Stimulated activated CD4-positive, alpha-beta T cell treated with anti-CD3 and anti-CD28 coated beads, Interleukin-1b, Interleukin-23, amount 100 ng/mL, for 1 hour (primary cell): ENCODE data around the gene HRG.

ENCODE experiments used
- DNase-seq, 2 donors: peaks; one replicate each; pipeline ENCODE4 v3.0.0-alpha.2; 2020; ENCODE audit warnings: low read depth in 2 of 2

HRG gene

GRCh38 chr3:186637686-186638085 is 28.1 kb upstream of the HRG start:
- DNase-seq, result no peak

- no peak for DNase-seq
These were observed 27.6 kb upstream of the HRG start for GRCh38 chr3:186638259-186638658.

- DNase-seq, result no peak
These were observed 25.9 kb upstream of the HRG start, which contains the start of gene FETUB for GRCh38 chr3:186639778-186640472. FETUB (plus strand) TSS chr3:186640399; CDS start chr3:186640461, 62 bp downstream.

GRCh38 chr3:186640473-186640818 is 25.4 kb upstream of the HRG start:
- no peak for DNase-seq

GRCh38 chr3:186640929-186641328 is 24.9 kb upstream of the HRG start:
- no peak for DNase-seq

- no peak for DNase-seq
These were observed 23.8 kb upstream of the HRG start for GRCh38 chr3:186642014-186642413.

GRCh38 chr3:186643493-186643892 is 22.3 kb upstream of the HRG start:
- no peak for DNase-seq

GRCh38 chr3:186644683-186645082 is 21.1 kb upstream of the HRG start:
- no peak for DNase-seq

GRCh38 chr3:186646106-186646505 is 19.7 kb upstream of the HRG start:
- DNase-seq, result no peak

GRCh38 chr3:186646841-186647240 is 19.0 kb upstream of the HRG start:
- no peak for DNase-seq

- DNase-seq, result no peak
These were observed 17.0 kb upstream of the HRG start for GRCh38 chr3:186648851-186649250.

GRCh38 chr3:186651678-186652215 is 14.1 kb upstream of the HRG start:
- no peak for DNase-seq

- no peak for DNase-seq
These were observed 12.6 kb upstream of the HRG start for GRCh38 chr3:186653080-186653707.

GRCh38 chr3:186653984-186654383 is 11.8 kb upstream of the HRG start:
- DNase-seq, result no peak

- DNase-seq, result no peak
These were observed 2.3 kb upstream of the HRG start for GRCh38 chr3:186663361-186664118.

- no peak for DNase-seq
These were observed 1.7 kb upstream of the HRG start for GRCh38 chr3:186664119-186664495.

GRCh38 chr3:186664506-186664905 is 1.3 kb upstream of the HRG start:
- no peak for DNase-seq

- no peak for DNase-seq
These were observed 2.6 kb downstream of the HRG start for GRCh38 chr3:186668426-186668825.

- no peak for DNase-seq
These were observed 3.7 kb downstream of the HRG start for GRCh38 chr3:186669378-186670084.

- no peak for DNase-seq
These were observed 4.3 kb downstream of the HRG start for GRCh38 chr3:186670155-186670554.

- DNase-seq, result no peak
These were observed 5.2 kb downstream of the HRG start for GRCh38 chr3:186671051-186671450.

- no peak for DNase-seq
These were observed 12.8 kb downstream of the HRG start for GRCh38 chr3:186678604-186679003.
